Caco-2 (cell line): ENCODE measurements around the gene NPL. TPM values are rescaled to one million over a fixed set of nuclear protein-coding genes. Genes with fewer than 3 reads are reported as not detected.

Source experiments
- BruUV-seq: library from RNA; stranded (reverse); fragments of 400-500 nt; replicated peaks from 2 replicates; lab custom pipeline; 2021; lab: Mats Ljungman, UMichigan
- CTCF ChIA-PET: fragments of 300-600 bp; sonication (Branson Sonifier 250); formaldehyde crosslinking; loops from one replicate; lab custom pipeline; 2022; ENCODE audit warnings: antibody characterized with exemption; lab: Charles Lee
- POLR2A ChIA-PET: fragments of 300-600 bp; sonication (Branson Sonifier 250); formaldehyde crosslinking; loops from one replicate; lab custom pipeline; 2022; ENCODE audit warnings: antibody characterized with exemption; lab: Charles Lee
- DNase-seq, 2 experiments: peaks; one replicate each; pipeline versions ENCODE4 v3.0.0 to v3.0.0-alpha.2; 2020 to 2022
- H3K27me3 ChIP-seq: replicated peaks from 2 replicates; pipeline ENCODE4 v1.6.0; 2011; ENCODE audit warnings: low read length; ENCODE audit not compliant: control insufficient read depth, insufficient read depth
- H3K36me3 ChIP-seq: 2 replicates; pipeline ENCODE4 v1.5.1; 2011; ENCODE audit warnings: low read length; ENCODE audit not compliant: control insufficient read depth, insufficient read depth
- H3K4me1 ChIP-seq: fragments of 250-450 bp; sonication (Bioruptor Pico); 2 replicates; pipeline ENCODE4 v1.5.1; 2020; ENCODE audit warnings: mild to moderate bottlenecking
- H3K4me3 ChIP-seq: 2 replicates; pipeline ENCODE4 v1.5.1; 2011; ENCODE audit warnings: low read depth, mild to moderate bottlenecking, control low read depth, low read length
- H3K9me3 ChIP-seq: fragments of 250-450 bp; sonication (Bioruptor Pico); 2 replicates; pipeline ENCODE4 v1.5.1; 2020; ENCODE audit warnings: mild to moderate bottlenecking, moderate library complexity
- H3K27ac Mint-ChIP-seq: one replicate; pipeline ENCODE4 v1.8.0; 2022; ENCODE audit warnings: mixed read lengths; ENCODE audit not compliant: unreplicated experiment
- H3K27me3 Mint-ChIP-seq: one replicate; pipeline ENCODE4 v1.8.0; 2022; ENCODE audit warnings: mixed read lengths; ENCODE audit not compliant: insufficient read depth, unreplicated experiment
- H3K36me3 Mint-ChIP-seq: one replicate; pipeline ENCODE4 v1.8.0; 2022; ENCODE audit warnings: mild to moderate bottlenecking, mixed read lengths; ENCODE audit not compliant: insufficient read depth, unreplicated experiment
- H3K4me1 Mint-ChIP-seq: one replicate; pipeline ENCODE4 v1.8.0; 2022; ENCODE audit warnings: low read depth, mixed read lengths; ENCODE audit not compliant: unreplicated experiment
- H3K4me3 Mint-ChIP-seq: one replicate; pipeline ENCODE4 v1.8.0; 2022; ENCODE audit warnings: mild to moderate bottlenecking, moderate library complexity, mixed read lengths; ENCODE audit not compliant: unreplicated experiment
- H3K9me3 Mint-ChIP-seq: one replicate; pipeline ENCODE4 v1.8.0; 2022; ENCODE audit warnings: mixed read lengths; ENCODE audit not compliant: unreplicated experiment
- CTCF ChIP-seq, 2 experiments: fragments of 200-600 bp in 1 of 2; IDR thresholded peaks; 1 replicate in 1 of 2; 2 replicates in 1 of 2; pipeline versions ENCODE4 v1.5.1 to v1.8.0; 2011 to 2022; ENCODE audit warnings: antibody characterized with exemption in 1 of 2, control low read depth in 1 of 2, inconsistent platforms in 1 of 2, low read depth in 1 of 2, low read length in 1 of 2, mild to moderate bottlenecking in 1 of 2, moderate library complexity in 1 of 2; ENCODE audit not compliant: insufficient read depth in 1 of 2, severe bottlenecking in 1 of 2, unreplicated experiment in 1 of 2
- intact Hi-C: fragments of 100-400 bp; cut with micrococcal nuclease; formaldehyde crosslinking; loops from one replicate; pipeline ENCODE4 v1.10.0; 2022; ENCODE audit not compliant: unreplicated experiment
- total RNA-seq: library from RNA; stranded (reverse); gene quantifications from 2 replicates; pipeline ENCODE4 v1.2.3, GENCODE V29; 2022

Gene NPL
- total RNA-seq, 1 experiment from 2014 or later: 4.8 TPM

- no peaks in the 10 kb centered on the region for H3K27me3 Mint-ChIP-seq
- no peaks in the 10 kb centered on the region for H3K9me3 ChIP-seq
- H3K27me3 ChIP-seq: no peaks in the 10 kb centered on the region
- BruUV-seq: no TSS peak
- H3K36me3 ChIP-seq: peaks cover 1% of the 10 kb centered on the region
- H3K27ac Mint-ChIP-seq: no peak overlapping the region
- ChIA-PET CTCF (no interaction called here), POLR2A (no interaction called here)
- intact Hi-C loops: no loop called here
- no peaks in the 10 kb centered on the region for H3K4me1 ChIP-seq
- peaks cover 96% of the 10 kb centered on the region for H3K36me3 Mint-ChIP-seq
- H3K4me3 ChIP-seq: no peak overlapping the region
- no peak for TF ChIP-seq CTCF (IDR thresholded peaks at IDR 0.05; ENCODE audit: insufficient read depth in 1 of 2, low read depth in 1 of 2, low read length in 1 of 2, severe bottlenecking in 1 of 2, unreplicated experiment in 1 of 2)
- H3K9me3 Mint-ChIP-seq: no peaks in the 10 kb centered on the region
- H3K4me1 Mint-ChIP-seq: peaks cover 13% of the 10 kb centered on the region
- no peak overlapping the region for H3K4me3 Mint-ChIP-seq
- DNase-seq: no peak
These were observed 59.2 kb downstream of the NPL start for GRCh38 chr1:182848736-182849135.

- no TSS peak for BruUV-seq
- TF ChIP-seq CTCF (IDR thresholded peaks at IDR 0.05; ENCODE audit: insufficient read depth in 1 of 2, low read depth in 1 of 2, low read length in 1 of 2, severe bottlenecking in 1 of 2, unreplicated experiment in 1 of 2): no peak
- ChIA-PET POLR2A (no interaction called here), CTCF (no interaction called here)
- no peaks in the 10 kb centered on the region for H3K9me3 Mint-ChIP-seq
- Histone ChIP-seq H3K36me3 (no peaks in the 10 kb centered on the region; the same call in 1 of the 2 replicates), H3K27me3 (no peaks in the 10 kb centered on the region), H3K4me1 (no peaks in the 10 kb centered on the region), H3K9me3 (no peaks in the 10 kb centered on the region), H3K4me3 (no peak overlapping the region)
- H3K27ac Mint-ChIP-seq: no peak overlapping the region
- H3K4me3 Mint-ChIP-seq: no peak overlapping the region
- peaks cover 13% of the 10 kb centered on the region for H3K4me1 Mint-ChIP-seq
- intact Hi-C loops: no loop called here
- DNase-seq: no peak
- no peaks in the 10 kb centered on the region for H3K27me3 Mint-ChIP-seq
- peaks cover 96% of the 10 kb centered on the region for H3K36me3 Mint-ChIP-seq
These were observed 60.7 kb downstream of the NPL start for GRCh38 chr1:182850319-182850718.

- peaks cover 13% of the 10 kb centered on the region for H3K4me1 Mint-ChIP-seq
- Histone ChIP-seq H3K4me3 (no peak overlapping the region), H3K36me3 (no peaks in the 10 kb centered on the region), H3K27me3 (no peaks in the 10 kb centered on the region), H3K4me1 (no peaks in the 10 kb centered on the region), H3K9me3 (no peaks in the 10 kb centered on the region)
- BruUV-seq: no TSS peak
- peaks cover 96% of the 10 kb centered on the region for H3K36me3 Mint-ChIP-seq
- H3K4me3 Mint-ChIP-seq: no peak overlapping the region
- CTCF ChIA-PET: no interaction called here
- POLR2A ChIA-PET: no interaction called here
- H3K27me3 Mint-ChIP-seq: no peaks in the 10 kb centered on the region
- H3K27ac Mint-ChIP-seq: no peak overlapping the region
- intact Hi-C loops: no loop called here
- no peak for TF ChIP-seq CTCF (IDR thresholded peaks at IDR 0.05; ENCODE audit: insufficient read depth in 1 of 2, low read depth in 1 of 2, low read length in 1 of 2, severe bottlenecking in 1 of 2, unreplicated experiment in 1 of 2)
- DNase-seq: no peak
- no peaks in the 10 kb centered on the region for H3K9me3 Mint-ChIP-seq
These were observed 62.3 kb downstream of the NPL start for GRCh38 chr1:182851825-182852224.
